ENCODE measurements around the gene ARVCF.

Gene ARVCF

GRCh38 chr22:19973551-19974267 is 42.9 kb downstream of the ARVCF start:
- Histone ChIP-seq H3K27ac (ENCODE audit: low read depth, low read length, severe bottlenecking) (no peak overlapping the region), H3K36me3 (ENCODE audit: control insufficient read depth, insufficient read depth, low read length) (peaks cover 28% of the 10 kb centered on the region), H3K4me3 (ENCODE audit: extremely low read depth, insufficient read depth, low read length, poor library complexity, severe bottlenecking) (no peak overlapping the region), H3K9me3 (ENCODE audit: control insufficient read depth, low read length) (no peaks in the 10 kb centered on the region), H3K4me1 (ENCODE audit: control insufficient read depth, insufficient read depth, low read length, poor library complexity, severe bottlenecking) (peaks cover 3% of the 10 kb centered on the region)
- WGBS, 2 experiments (ENCODE audit: insufficient coverage in 2 of 2), result 97% methylated on average over 36 to 37 of the region's 46 CpGs

DNA sequence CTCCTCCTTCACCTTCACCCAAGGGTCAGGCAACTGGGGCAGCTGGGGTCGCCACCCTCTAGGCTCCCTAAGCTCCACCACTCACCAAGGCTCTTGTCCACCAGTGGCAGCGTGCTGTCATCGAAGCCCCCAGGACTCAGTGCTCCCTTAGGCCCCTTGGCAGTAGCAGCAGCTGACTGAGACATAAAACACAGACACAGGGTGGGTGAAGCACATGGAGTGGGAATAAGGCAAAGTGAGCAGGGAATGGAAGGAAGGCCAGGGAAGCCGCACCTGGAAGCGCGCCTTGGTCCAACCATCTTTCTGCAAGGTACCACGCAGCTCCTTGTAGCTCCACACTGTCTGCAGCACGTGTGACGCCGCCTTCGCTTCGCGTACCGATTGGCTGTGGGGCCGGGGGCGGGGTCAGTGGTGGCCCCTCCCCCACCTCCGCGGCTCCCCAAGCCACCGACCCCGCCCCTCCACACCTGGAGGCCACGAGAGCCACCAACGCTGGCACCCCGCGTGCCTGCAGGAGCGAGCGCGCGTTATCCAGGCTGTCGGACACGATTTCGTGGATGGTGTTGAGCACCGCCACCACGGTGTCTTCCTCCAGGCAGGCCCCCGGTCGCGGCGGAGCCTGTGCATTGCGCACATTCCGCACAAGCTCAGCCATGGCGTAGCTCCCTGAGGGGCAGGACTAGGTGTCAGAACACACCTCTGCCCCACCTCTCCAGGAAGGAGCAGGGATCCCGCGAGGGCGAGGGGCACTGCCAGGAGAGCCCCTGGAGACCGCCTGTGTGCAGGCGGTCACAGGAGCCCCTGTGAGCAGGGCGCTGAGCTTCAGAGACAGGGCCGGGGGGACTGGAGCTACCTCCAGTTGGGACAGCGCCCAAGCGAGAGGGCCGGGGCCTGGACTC is 43.7 kb downstream of the ARVCF start:
- H3K4me3 ChIP-seq (ENCODE audit: extremely low read depth, insufficient read depth, low read length, poor library complexity, severe bottlenecking), result no peak overlapping the region
- peaks cover 3% of the 10 kb centered on the region for H3K4me1 ChIP-seq (ENCODE audit: control insufficient read depth, insufficient read depth, low read length, poor library complexity, severe bottlenecking)
- no peaks in the 10 kb centered on the region for H3K9me3 ChIP-seq (ENCODE audit: control insufficient read depth, low read length)
- WGBS, 2 experiments (ENCODE audit: insufficient coverage in 2 of 2), result 96% methylated on average over 40 to 50 of the region's 50 CpGs
- H3K27ac ChIP-seq (ENCODE audit: low read depth, low read length, severe bottlenecking), result no peak overlapping the region
- peaks cover 29% of the 10 kb centered on the region for H3K36me3 ChIP-seq (ENCODE audit: control insufficient read depth, insufficient read depth, low read length)

DNA sequence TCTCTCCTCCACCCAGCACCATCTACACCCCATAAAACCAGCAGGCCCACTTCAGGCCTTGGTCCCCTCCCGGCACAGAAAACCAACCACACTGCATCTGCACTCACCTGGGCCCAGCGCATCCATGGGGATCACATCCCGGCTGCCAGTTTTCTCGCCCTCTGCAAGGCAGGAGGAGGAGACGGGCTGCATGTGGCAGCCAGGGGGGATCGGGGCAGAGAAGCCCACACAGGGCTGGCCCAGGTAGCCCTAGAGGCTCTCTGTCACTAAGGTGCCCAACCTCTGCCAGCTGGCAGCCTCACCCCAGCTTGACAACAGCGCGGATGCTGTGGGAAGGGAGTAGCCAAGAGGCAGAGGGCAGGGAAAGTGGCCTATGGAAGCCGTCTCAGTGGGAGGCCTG is 44.4 kb downstream of the ARVCF start:
- Histone ChIP-seq H3K27ac (ENCODE audit: low read depth, low read length, severe bottlenecking) (no peak overlapping the region), H3K36me3 (ENCODE audit: control insufficient read depth, insufficient read depth, low read length) (peaks cover 27% of the 10 kb centered on the region), H3K4me3 (ENCODE audit: extremely low read depth, insufficient read depth, low read length, poor library complexity, severe bottlenecking) (no peak overlapping the region), H3K9me3 (ENCODE audit: control insufficient read depth, low read length) (no peaks in the 10 kb centered on the region), H3K4me1 (ENCODE audit: control insufficient read depth, insufficient read depth, low read length, poor library complexity, severe bottlenecking) (peaks cover 5% of the 10 kb centered on the region)
- WGBS, 2 experiments (ENCODE audit: insufficient coverage in 2 of 2), result 93 to 98% methylated on average over 8 of the region's 9 CpGs

DNA sequence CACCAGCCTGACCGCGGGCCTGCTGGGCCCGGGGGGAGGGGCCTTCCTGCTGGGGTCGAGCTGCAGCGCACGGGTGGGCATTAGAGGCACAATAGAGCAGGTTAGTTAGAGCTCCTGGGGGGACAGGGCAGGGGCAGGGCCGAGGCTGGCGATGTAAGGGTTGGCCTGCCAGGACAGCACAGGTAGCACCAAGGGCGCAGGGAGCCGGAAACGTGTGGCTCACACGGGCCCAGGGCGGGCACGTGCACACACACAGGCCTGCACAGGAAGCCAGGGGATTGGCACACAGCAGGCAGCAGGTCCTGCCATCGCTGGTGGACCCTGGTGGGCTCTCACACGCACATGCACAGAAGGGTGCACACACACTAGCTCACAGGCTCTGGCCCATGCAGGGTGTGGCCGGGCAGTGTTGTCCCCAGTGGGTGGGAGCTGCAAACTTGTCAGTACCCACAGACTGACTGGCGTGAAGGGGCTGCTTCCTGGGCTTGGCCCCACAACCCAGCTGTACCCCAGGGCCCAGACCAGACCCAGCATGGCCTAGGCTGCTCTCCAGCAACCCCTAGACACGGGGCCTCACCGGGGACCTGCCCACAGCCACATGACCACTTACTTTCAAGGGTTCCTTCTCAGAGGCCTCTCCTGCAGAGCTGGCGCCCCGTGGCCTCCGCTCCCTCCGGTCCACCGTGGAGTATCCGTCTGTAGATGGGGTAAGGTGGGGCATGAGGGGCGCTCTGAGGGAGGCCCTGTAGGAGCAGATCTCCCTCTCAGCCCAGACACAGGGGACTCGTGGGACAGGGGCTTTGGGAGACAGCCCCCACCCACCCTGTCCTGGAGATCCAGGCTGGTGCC is 45.1 kb downstream of the ARVCF start:
- Histone ChIP-seq H3K36me3 (ENCODE audit: control insufficient read depth, insufficient read depth, low read length) (peaks cover 25% of the 10 kb centered on the region), H3K4me1 (ENCODE audit: control insufficient read depth, insufficient read depth, low read length, poor library complexity, severe bottlenecking) (peaks cover 8% of the 10 kb centered on the region), H3K4me3 (ENCODE audit: extremely low read depth, insufficient read depth, low read length, poor library complexity, severe bottlenecking) (no peak overlapping the region), H3K9me3 (ENCODE audit: control insufficient read depth, low read length) (no peaks in the 10 kb centered on the region), H3K27ac (ENCODE audit: low read depth, low read length, severe bottlenecking) (no peak overlapping the region)
- WGBS, 2 experiments (ENCODE audit: insufficient coverage in 2 of 2), result 93% methylated on average over 11 to 27 of the region's 28 CpGs

DNA sequence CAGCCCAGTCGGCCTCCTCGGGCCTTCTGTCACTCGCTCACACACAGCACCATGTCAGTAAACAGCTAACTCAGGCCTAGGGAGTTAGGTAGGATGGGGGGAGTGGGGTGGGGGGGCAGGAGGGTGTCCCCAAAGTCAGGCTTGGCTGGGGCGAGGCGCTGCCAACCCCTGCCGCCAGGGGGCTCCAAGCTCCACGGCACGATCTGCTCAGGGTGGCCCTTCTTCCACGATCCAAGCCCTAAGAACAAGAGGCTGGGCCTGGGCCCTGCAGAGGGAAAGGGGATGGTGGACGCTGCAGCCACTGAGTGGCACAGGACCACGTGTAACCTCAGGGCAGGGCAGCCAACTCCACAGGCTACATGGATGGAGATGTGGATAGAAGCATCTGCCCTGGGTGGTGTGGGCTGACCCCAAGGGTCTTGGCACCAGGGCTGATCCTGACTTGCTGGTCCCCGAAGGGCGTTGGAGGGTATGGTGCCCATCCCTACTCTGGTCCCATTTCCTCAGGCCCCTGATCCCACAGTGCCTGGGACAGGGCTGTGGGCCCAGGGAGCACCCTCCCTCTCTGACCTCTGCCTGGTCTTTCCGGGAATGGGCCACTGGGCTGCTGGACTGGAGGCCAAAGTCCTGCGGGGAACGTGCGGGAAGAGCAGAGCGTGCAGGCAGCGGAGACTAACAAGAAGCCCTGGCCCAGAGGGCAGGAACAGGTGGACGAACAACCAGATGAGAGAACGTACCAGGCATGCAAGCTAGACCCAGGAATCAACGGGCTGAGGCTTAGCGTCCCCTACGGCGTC is 45.9 kb downstream of the ARVCF start:
- no peaks in the 10 kb centered on the region for H3K9me3 ChIP-seq (ENCODE audit: control insufficient read depth, low read length)
- peaks cover 25% of the 10 kb centered on the region for H3K36me3 ChIP-seq (ENCODE audit: control insufficient read depth, insufficient read depth, low read length)
- peaks cover 8% of the 10 kb centered on the region for H3K4me1 ChIP-seq (ENCODE audit: control insufficient read depth, insufficient read depth, low read length, poor library complexity, severe bottlenecking)
- WGBS, 2 experiments (ENCODE audit: insufficient coverage in 2 of 2), result 65 to 67% methylated on average over 16 to 21 of the region's 25 CpGs
- no peak overlapping the region for H3K27ac ChIP-seq (ENCODE audit: low read depth, low read length, severe bottlenecking)
- no peak overlapping the region for H3K4me3 ChIP-seq (ENCODE audit: extremely low read depth, insufficient read depth, low read length, poor library complexity, severe bottlenecking)

DNA sequence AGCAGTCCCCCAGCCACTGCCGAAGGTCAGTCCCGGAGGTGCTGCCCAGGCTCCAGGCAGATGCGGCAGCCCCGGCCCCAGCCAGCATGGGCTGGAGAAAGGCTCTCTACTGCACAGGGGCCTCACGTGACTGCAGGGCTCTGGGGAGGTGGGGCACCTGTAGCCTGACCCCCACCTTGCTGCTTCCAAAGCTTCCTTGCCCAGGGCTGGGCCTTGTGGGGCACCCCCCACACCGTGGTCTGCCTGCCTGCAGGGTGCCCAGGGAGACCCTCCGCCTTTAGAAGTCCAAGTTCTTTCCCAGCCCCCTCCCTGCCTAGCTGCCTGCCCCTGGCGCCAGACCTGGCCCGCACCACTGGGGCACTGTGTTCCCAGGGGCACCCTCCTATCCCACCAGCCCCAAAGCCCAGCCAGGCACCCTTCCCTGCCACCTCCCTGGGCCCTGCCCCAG is 46.6 kb downstream of the ARVCF start:
- Histone ChIP-seq H3K36me3 (ENCODE audit: control insufficient read depth, insufficient read depth, low read length) (peaks cover 25% of the 10 kb centered on the region), H3K9me3 (ENCODE audit: control insufficient read depth, low read length) (no peaks in the 10 kb centered on the region), H3K27ac (ENCODE audit: low read depth, low read length, severe bottlenecking) (no peak overlapping the region), H3K4me1 (ENCODE audit: control insufficient read depth, insufficient read depth, low read length, poor library complexity, severe bottlenecking) (peaks cover 8% of the 10 kb centered on the region), H3K4me3 (ENCODE audit: extremely low read depth, insufficient read depth, low read length, poor library complexity, severe bottlenecking) (no peak overlapping the region)
- 81 to 83% methylated on average over 7 to 8 of the region's 9 CpGs for WGBS, 2 experiments (ENCODE audit: insufficient coverage in 2 of 2)

- peaks cover 25% of the 10 kb centered on the region for H3K36me3 ChIP-seq (ENCODE audit: control insufficient read depth, insufficient read depth, low read length)
- peaks cover 5% of the 10 kb centered on the region for H3K4me1 ChIP-seq (ENCODE audit: control insufficient read depth, insufficient read depth, low read length, poor library complexity, severe bottlenecking)
- H3K27ac ChIP-seq (ENCODE audit: low read depth, low read length, severe bottlenecking), result no peak overlapping the region
- H3K9me3 ChIP-seq (ENCODE audit: control insufficient read depth, low read length), result no peaks in the 10 kb centered on the region
- H3K4me3 ChIP-seq (ENCODE audit: extremely low read depth, insufficient read depth, low read length, poor library complexity, severe bottlenecking), result no peak overlapping the region
- WGBS, 2 experiments (ENCODE audit: insufficient coverage in 2 of 2), result 89 to 91% methylated on average over 11 of the region's 11 CpGs
These were observed 47.3 kb downstream of the ARVCF start for GRCh38 chr22:19969141-19969928.

- Histone ChIP-seq H3K36me3 (ENCODE audit: control insufficient read depth, insufficient read depth, low read length) (peaks cover 25% of the 10 kb centered on the region), H3K4me1 (ENCODE audit: control insufficient read depth, insufficient read depth, low read length, poor library complexity, severe bottlenecking) (peaks cover 5% of the 10 kb centered on the region), H3K27ac (ENCODE audit: low read depth, low read length, severe bottlenecking) (no peak overlapping the region), H3K9me3 (ENCODE audit: control insufficient read depth, low read length) (no peaks in the 10 kb centered on the region), H3K4me3 (ENCODE audit: extremely low read depth, insufficient read depth, low read length, poor library complexity, severe bottlenecking) (no peak overlapping the region)
- WGBS, 2 experiments (ENCODE audit: insufficient coverage in 2 of 2), result 94 to 96% methylated on average over 14 to 17 of the region's 18 CpGs
These were observed 48.2 kb downstream of the ARVCF start for GRCh38 chr22:19968450-19968891.

DNA sequence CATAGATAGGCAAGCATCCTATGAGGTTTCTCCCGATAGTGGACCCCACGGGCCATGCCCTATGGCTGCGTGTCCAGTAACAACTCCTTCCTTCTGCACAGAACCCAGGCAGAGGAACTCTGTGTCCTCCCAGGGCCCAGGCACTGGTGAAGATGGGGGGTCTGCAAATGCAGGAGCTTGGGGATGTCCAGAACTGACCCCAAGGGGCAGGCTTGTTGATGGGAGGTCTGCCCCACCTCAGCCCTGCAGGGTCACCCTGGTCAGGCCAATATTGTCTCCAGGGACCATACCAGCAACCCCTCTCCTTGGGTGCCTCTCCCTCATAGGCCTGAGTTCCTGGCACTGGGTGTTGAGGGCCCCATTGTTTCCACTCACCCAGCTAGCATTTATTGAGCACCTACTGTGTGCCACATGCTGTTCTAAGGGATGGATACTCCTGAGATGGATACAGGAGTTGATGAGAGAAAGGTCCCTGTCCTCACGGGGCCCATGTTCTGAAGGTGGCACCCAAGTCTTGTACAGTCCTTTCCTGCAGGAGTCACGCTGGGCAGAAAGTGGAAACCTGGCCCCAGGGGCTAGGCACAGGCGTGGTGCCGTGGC is 48.7 kb downstream of the ARVCF start:
- H3K36me3 ChIP-seq (ENCODE audit: control insufficient read depth, insufficient read depth, low read length), result peaks cover 23% of the 10 kb centered on the region
- H3K9me3 ChIP-seq (ENCODE audit: control insufficient read depth, low read length), result no peaks in the 10 kb centered on the region
- peaks cover 8% of the 10 kb centered on the region for H3K4me1 ChIP-seq (ENCODE audit: control insufficient read depth, insufficient read depth, low read length, poor library complexity, severe bottlenecking)
- 92 to 94% methylated on average over 6 to 7 of the region's 7 CpGs for WGBS, 2 experiments (ENCODE audit: insufficient coverage in 2 of 2)
- no peak overlapping the region for H3K4me3 ChIP-seq (ENCODE audit: extremely low read depth, insufficient read depth, low read length, poor library complexity, severe bottlenecking)
- no peak overlapping the region for H3K27ac ChIP-seq (ENCODE audit: low read depth, low read length, severe bottlenecking)
